ENCODE measurements around the gene DCUN1D5. TPM values are rescaled to one million over a fixed set of nuclear protein-coding genes. Genes with fewer than 3 reads are reported as not detected.

DCUN1D5 gene
- total RNA-seq, 2 donors from 2014 or later = 47.0 to 51.5 TPM

DNA sequence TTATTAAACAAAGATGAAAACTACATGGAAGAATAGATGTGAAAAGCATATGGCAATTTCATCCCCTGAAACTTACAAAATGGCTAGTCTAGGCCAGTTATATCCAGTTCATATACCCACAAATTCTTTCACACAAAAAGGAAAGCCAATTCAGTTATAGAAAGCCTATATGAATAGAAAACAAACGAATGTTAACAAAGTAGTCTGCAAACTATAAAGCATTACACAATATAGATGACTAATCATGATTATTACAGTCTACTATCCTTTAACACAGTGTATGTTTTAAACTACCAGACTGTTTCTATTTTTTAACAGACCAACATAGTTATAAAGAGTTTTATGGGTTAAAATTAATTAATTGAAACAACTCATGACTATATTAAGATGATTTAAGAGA lies 12.1 kb downstream of the DCUN1D5 start:
- Histone ChIP-seq H3K9ac (ENCODE audit: extremely low read depth, low read length, poor library complexity, severe bottlenecking) (no peak overlapping the region), H3K27me3 (ENCODE audit: control insufficient read depth, insufficient read depth, low read length, poor library complexity, severe bottlenecking) (no peaks in the 10 kb centered on the region), H3K4me1 (ENCODE audit: control insufficient read depth, insufficient read depth, low read length) (no peaks in the 10 kb centered on the region), H3K27ac (ENCODE audit: low read depth, low read length) (no peak overlapping the region), H3K4me3 (ENCODE audit: low read length) (no peak overlapping the region), H3K36me3 (ENCODE audit: control insufficient read depth, insufficient read depth, low read length) (peaks cover 96% of the 10 kb centered on the region), H3K9me3 (ENCODE audit: control insufficient read depth, low read length) (peaks cover 4% of the 10 kb centered on the region)
- TF ChIP-seq, protein P1, sequence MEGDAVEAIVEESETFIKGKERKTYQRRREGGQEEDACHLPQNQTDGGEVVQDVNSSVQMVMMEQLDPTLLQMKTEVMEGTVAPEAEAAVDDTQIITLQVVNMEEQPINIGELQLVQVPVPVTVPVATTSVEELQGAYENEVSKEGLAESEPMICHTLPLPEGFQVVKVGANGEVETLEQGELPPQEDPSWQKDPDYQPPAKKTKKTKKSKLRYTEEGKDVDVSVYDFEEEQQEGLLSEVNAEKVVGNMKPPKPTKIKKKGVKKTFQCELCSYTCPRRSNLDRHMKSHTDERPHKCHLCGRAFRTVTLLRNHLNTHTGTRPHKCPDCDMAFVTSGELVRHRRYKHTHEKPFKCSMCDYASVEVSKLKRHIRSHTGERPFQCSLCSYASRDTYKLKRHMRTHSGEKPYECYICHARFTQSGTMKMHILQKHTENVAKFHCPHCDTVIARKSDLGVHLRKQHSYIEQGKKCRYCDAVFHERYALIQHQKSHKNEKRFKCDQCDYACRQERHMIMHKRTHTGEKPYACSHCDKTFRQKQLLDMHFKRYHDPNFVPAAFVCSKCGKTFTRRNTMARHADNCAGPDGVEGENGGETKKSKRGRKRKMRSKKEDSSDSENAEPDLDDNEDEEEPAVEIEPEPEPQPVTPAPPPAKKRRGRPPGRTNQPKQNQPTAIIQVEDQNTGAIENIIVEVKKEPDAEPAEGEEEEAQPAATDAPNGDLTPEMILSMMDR (conservative IDR thresholded peaks at IDR 0.05) = no peak
- Mint-ChIP-seq H3K9me3 (no peaks in the 10 kb centered on the region), H3K27me3 (ENCODE audit: insufficient read depth) (no peaks in the 10 kb centered on the region), H3K4me1 (no peaks in the 10 kb centered on the region), H3K4me3 (no peak overlapping the region), H3K36me3 (ENCODE audit: low read depth) (peaks cover 71% of the 10 kb centered on the region), H3K27ac (no peak overlapping the region)
- 88% methylated on average over 1 of the region's 1 CpG; no CpG with 5 or more reads in 1 of the 2 experiments for WGBS, 2 experiments (ENCODE audit: insufficient coverage in 1 of 2, insufficient read length in 1 of 2)
- no peak for DNase-seq

- peaks cover 76% of the 10 kb centered on the region for H3K36me3 Mint-ChIP-seq (ENCODE audit: low read depth)
- peaks cover 2% of the 10 kb centered on the region for H3K4me1 Mint-ChIP-seq
- H3K27me3 Mint-ChIP-seq (ENCODE audit: insufficient read depth) = no peaks in the 10 kb centered on the region
- TF ChIP-seq, protein P1 (conservative IDR thresholded peaks at IDR 0.05) = no peak
- H3K4me3 Mint-ChIP-seq = no peak overlapping the region
- 97 to 98% methylated on average over 5 of the region's 5 CpGs for WGBS, 2 experiments (ENCODE audit: insufficient coverage in 1 of 2, insufficient read length in 1 of 2)
- H3K9me3 Mint-ChIP-seq = no peaks in the 10 kb centered on the region
- no peak overlapping the region for H3K27ac Mint-ChIP-seq
- Histone ChIP-seq H3K27ac (ENCODE audit: low read depth, low read length) (no peak overlapping the region), H3K9ac (ENCODE audit: extremely low read depth, low read length, poor library complexity, severe bottlenecking) (no peak overlapping the region), H3K27me3 (ENCODE audit: control insufficient read depth, insufficient read depth, low read length, poor library complexity, severe bottlenecking) (no peaks in the 10 kb centered on the region), H3K9me3 (ENCODE audit: control insufficient read depth, low read length) (peaks cover 9% of the 10 kb centered on the region), H3K36me3 (ENCODE audit: control insufficient read depth, insufficient read depth, low read length) (peaks cover 90% of the 10 kb centered on the region), H3K4me3 (ENCODE audit: low read length) (no peak overlapping the region), H3K4me1 (ENCODE audit: control insufficient read depth, insufficient read depth, low read length) (no peaks in the 10 kb centered on the region)
- no peak for DNase-seq
These were observed 13.2 kb downstream of the DCUN1D5 start for GRCh38 chr11:103078710-103079109.

DNA sequence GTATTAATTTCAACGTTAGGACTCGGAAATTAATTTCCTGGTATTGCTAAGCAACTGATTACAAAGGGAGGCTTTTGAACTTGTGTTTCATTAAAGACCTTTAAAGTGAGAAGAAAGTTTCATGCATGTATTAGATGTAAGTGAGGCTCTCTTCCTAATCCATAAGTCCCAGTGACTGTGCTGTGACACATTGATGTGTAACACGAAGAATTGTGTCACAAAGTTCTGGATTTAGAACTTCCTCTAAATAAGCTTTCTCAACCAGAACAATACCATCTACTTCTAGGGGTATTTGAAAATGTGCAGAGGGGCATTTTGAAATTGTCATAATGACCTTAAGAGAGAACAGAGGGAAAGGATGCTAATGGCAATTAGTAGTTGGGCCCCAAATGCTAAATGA lies 14.4 kb downstream of the DCUN1D5 start:
- Mint-ChIP-seq H3K9me3 (peaks cover 2% of the 10 kb centered on the region), H3K36me3 (ENCODE audit: low read depth) (peaks cover 81% of the 10 kb centered on the region), H3K4me3 (no peak overlapping the region), H3K27ac (no peak overlapping the region), H3K4me1 (peaks cover 2% of the 10 kb centered on the region), H3K27me3 (ENCODE audit: insufficient read depth) (no peaks in the 10 kb centered on the region)
- H3K27ac ChIP-seq (ENCODE audit: low read depth, low read length) = no peak overlapping the region
- peaks cover 86% of the 10 kb centered on the region for H3K36me3 ChIP-seq (ENCODE audit: control insufficient read depth, insufficient read depth, low read length)
- 95% methylated on average over 2 to 3 of the region's 3 CpGs for WGBS, 2 experiments (ENCODE audit: insufficient coverage in 1 of 2, insufficient read length in 1 of 2)
- peaks cover 9% of the 10 kb centered on the region for H3K9me3 ChIP-seq (ENCODE audit: control insufficient read depth, low read length)
- no peaks in the 10 kb centered on the region for H3K27me3 ChIP-seq (ENCODE audit: control insufficient read depth, insufficient read depth, low read length, poor library complexity, severe bottlenecking)
- no peaks in the 10 kb centered on the region for H3K4me1 ChIP-seq (ENCODE audit: control insufficient read depth, insufficient read depth, low read length)
- H3K4me3 ChIP-seq (ENCODE audit: low read length) = no peak overlapping the region
- DNase-seq = no peak
- TF ChIP-seq, protein P1 (conservative IDR thresholded peaks at IDR 0.05) = no peak
- no peak overlapping the region for H3K9ac ChIP-seq (ENCODE audit: extremely low read depth, low read length, poor library complexity, severe bottlenecking)

Measured in endodermal cell (in vitro differentiated cells).